HepG2 (cell line): Measurements from ENCODE around the gene SLC4A9. TPM values are rescaled to one million over a fixed set of nuclear protein-coding genes. Genes with fewer than 3 reads are reported as not detected.

ENCODE experiments used
- AHR ChIP-seq: IDR thresholded peaks from 2 replicates; pipeline ENCODE4 v1.6.1; 2018; ENCODE audit warnings: missing genetic modification reagents, missing compliant biosample characterization
- CCAR2 ChIP-seq: fragments of 200-400 bp; formaldehyde crosslinking; optimal IDR thresholded peaks from 2 replicates; pipeline ENCODE3; 2018; ENCODE audit warnings: low read depth, mild to moderate bottlenecking, low read length, moderate library complexity
- GABPA ChIP-seq, 2 experiments: IDR thresholded peaks; 2 replicates each; pipeline ENCODE4 v1.6.1; 2011 to 2016; ENCODE audit warnings: low read depth in 2 of 2, low read length in 1 of 2, missing biosample characterization in 1 of 2, missing genetic modification characterization in 1 of 2
- GTF3A ChIP-seq: sonication (generic); formaldehyde crosslinking; conservative IDR thresholded peaks from 2 replicates; pipeline ENCODE4 v1.4.0; 2020; ENCODE audit warnings: mild to moderate bottlenecking, missing genetic modification reagents
- HOXA9 ChIP-seq: sonication (generic); formaldehyde crosslinking; IDR thresholded peaks from 2 replicates; pipeline ENCODE4 v1.8.1; 2022; ENCODE audit warnings: missing genetic modification reagents, mild to moderate bottlenecking, moderate library complexity, borderline replicate concordance
- IRF2 ChIP-seq: IDR thresholded peaks from 2 replicates; pipeline ENCODE4 v1.6.1; 2018; ENCODE audit warnings: missing genetic modification reagents, missing compliant biosample characterization
- KMT2A ChIP-seq: sonication (generic); formaldehyde crosslinking; IDR thresholded peaks from 2 replicates; pipeline ENCODE4 v1.4.0; 2020; ENCODE audit warnings: missing genetic modification reagents
- RCOR2 ChIP-seq: IDR thresholded peaks from 2 replicates; pipeline ENCODE4 v1.6.1; 2016; ENCODE audit warnings: missing biosample characterization, missing genetic modification reagents
- REPIN1 ChIP-seq: sonication (generic); formaldehyde crosslinking; IDR thresholded peaks from 2 replicates; pipeline ENCODE4 v1.8.0; 2022; ENCODE audit warnings: missing genetic modification reagents, low read depth, mild to moderate bottlenecking, borderline replicate concordance
- SIX1 ChIP-seq: sonication (generic); formaldehyde crosslinking; IDR thresholded peaks from 2 replicates; pipeline ENCODE4 v1.4.0; 2020; ENCODE audit warnings: missing genetic modification reagents, borderline replicate concordance
- TCF7L2 ChIP-seq: IDR thresholded peaks from 2 replicates; pipeline ENCODE4 v1.6.1; 2011; ENCODE audit warnings: mild to moderate bottlenecking, low read depth, low read length, moderate library complexity
- ZNF205 ChIP-seq: IDR thresholded peaks from 2 replicates; pipeline ENCODE4 v1.6.1; 2018; ENCODE audit warnings: missing biosample characterization, missing genetic modification reagents
- ZNF234 ChIP-seq: sonication (generic); formaldehyde crosslinking; conservative IDR thresholded peaks from 2 replicates; pipeline ENCODE4 v1.5.1; 2020; ENCODE audit warnings: mild to moderate bottlenecking, missing genetic modification reagents
- ZNF24 ChIP-seq: fragments of 450-650 bp; IDR thresholded peaks from 2 replicates; pipeline ENCODE4 v1.6.1; 2017; ENCODE audit warnings: antibody characterized with exemption, mild to moderate bottlenecking
- ZNF558 ChIP-seq: sonication (generic); formaldehyde crosslinking; IDR thresholded peaks from 2 replicates; pipeline ENCODE4 v1.9.0; 2022; ENCODE audit warnings: mild to moderate bottlenecking, missing genetic modification reagents, borderline replicate concordance
- ZNF674 ChIP-seq: sonication (generic); formaldehyde crosslinking; IDR thresholded peaks from 2 replicates; pipeline ENCODE4 v1.5.0; 2020; ENCODE audit warnings: low read depth, mild to moderate bottlenecking, missing genetic modification reagents
- ZNF772 ChIP-seq: sonication (generic); formaldehyde crosslinking; IDR thresholded peaks from 2 replicates; pipeline ENCODE4 v1.5.0; 2020; ENCODE audit warnings: mild to moderate bottlenecking, missing genetic modification reagents
- ZNF776 ChIP-seq: sonication (generic); formaldehyde crosslinking; IDR thresholded peaks from 2 replicates; pipeline ENCODE4 v1.4.0; 2020; ENCODE audit warnings: mild to moderate bottlenecking, missing genetic modification reagents
- polyA plus RNA-seq, 8 experiments: library from polyadenylated mRNA; depleted of rRNA in 3 of 8; stranded (reverse) in 7 of 8; unstranded in 1 of 8; fragments of >200 nt; fragmentation: Illumina TruSeq in 4 of 8; extraction: Trizol in 4 of 8; gene quantifications; 2 replicates each; pipeline versions ENCODE4 v1.2.1 to v1.2.3, GENCODE V29; 2011 to 2016; ENCODE audit warnings: low read depth in 4 of 8, missing spikeins in 1 of 8, mixed read lengths in 1 of 8; ENCODE audit not compliant: insufficient read depth in 1 of 8
- total RNA-seq, 5 experiments: library from RNA; depleted of rRNA; stranded (reverse); fragments of >200 nt; fragmentation: Illumina TruSeq; extraction: Trizol; gene quantifications; 2 replicates each; pipeline ENCODE4 v1.2.3, GENCODE V29; 2016; ENCODE audit warnings: low read depth in 1 of 5
- TF ChIP-seq, protein P1 (sequence below): sonication (generic); formaldehyde crosslinking; IDR thresholded peaks from 2 replicates; pipeline ENCODE4 v1.5.1; 2020; ENCODE audit warnings: missing genetic modification reagents, mild to moderate bottlenecking, borderline replicate concordance
- TF ChIP-seq, protein P2 (sequence below): sonication (generic); formaldehyde crosslinking; IDR thresholded peaks from 2 replicates; pipeline ENCODE4 v1.8.0; 2022; ENCODE audit warnings: mild to moderate bottlenecking, missing genetic modification reagents, moderate library complexity
- TF ChIP-seq, protein P3 (sequence below): IDR thresholded peaks from 2 replicates; pipeline ENCODE4 v1.6.1; 2016
- TF ChIP-seq, protein P4 (sequence below): sonication (generic); formaldehyde crosslinking; IDR thresholded peaks from 2 replicates; pipeline ENCODE4 v1.5.0; 2020; ENCODE audit warnings: missing genetic modification reagents
- TF ChIP-seq, protein P5 (sequence below): sonication (generic); formaldehyde crosslinking; IDR thresholded peaks from 2 replicates; pipeline ENCODE4 v1.4.0; 2020; ENCODE audit warnings: mild to moderate bottlenecking, low read depth, missing genetic modification reagents

The SLC4A9 gene
- total and polyA plus RNA-seq, 2 of the 13 experiments (the other 11 are each of a cell fraction or from before 2014, with no cell fraction given): not detected

DNA sequence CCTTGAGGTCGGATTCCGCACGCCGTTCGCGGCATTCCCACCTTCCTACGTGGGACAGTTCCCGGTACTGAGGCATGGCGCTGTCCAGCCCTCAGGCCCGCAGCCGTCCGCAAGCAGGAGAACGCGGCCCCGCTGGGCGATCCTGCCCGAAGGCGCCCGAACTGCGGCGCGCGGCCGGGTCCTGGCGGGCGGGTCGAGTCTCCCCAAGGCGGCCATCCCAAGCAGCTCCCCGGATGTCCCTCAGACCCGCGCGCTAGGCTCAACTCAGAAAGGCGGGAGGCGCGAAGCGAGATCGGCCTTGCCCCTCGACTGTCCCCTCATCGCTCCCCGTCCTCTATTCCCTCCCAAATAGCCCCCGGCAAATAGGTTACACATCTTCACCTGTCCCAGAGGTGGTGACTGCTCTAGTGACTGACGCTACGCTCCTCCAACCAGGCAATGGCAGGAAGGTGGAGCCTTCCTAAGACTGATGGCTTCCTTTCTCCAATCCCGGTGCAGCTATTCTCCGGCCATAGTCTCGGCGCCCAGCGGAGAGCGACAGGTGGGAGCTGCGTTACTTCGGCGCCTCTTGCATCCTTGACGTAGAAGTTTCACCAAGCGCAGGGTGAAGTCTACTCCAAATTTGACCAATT, 40.9 kb downstream of the SLC4A9 start (continued):
- TF ChIP-seq, protein P1, sequence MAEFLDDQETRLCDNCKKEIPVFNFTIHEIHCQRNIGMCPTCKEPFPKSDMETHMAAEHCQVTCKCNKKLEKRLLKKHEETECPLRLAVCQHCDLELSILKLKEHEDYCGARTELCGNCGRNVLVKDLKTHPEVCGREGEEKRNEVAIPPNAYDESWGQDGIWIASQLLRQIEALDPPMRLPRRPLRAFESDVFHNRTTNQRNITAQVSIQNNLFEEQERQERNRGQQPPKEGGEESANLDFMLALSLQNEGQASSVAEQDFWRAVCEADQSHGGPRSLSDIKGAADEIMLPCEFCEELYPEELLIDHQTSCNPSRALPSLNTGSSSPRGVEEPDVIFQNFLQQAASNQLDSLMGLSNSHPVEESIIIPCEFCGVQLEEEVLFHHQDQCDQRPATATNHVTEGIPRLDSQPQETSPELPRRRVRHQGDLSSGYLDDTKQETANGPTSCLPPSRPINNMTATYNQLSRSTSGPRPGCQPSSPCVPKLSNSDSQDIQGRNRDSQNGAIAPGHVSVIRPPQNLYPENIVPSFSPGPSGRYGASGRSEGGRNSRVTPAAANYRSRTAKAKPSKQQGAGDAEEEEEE (CRISPR knock-in tag): no peak
- TF ChIP-seq HOXA9 (0 out of 2 replicates have a peak, but pooled peaks have one; percentile 20), GABPA (IDR thresholded peaks at IDR 0.05; ENCODE audit: low read depth, low read length) (no peak), GABPA (CRISPR knock-in tag; IDR thresholded peaks at IDR 0.05; ENCODE audit: low read depth) (no peak), RCOR2 (CRISPR knock-in tag) (0 out of 2 replicates have a peak, but pooled peaks have one; percentile 28), AHR (CRISPR knock-in tag) (peak; percentile 85; the same call in 1 of the 2 replicates), ZNF776 (CRISPR knock-in tag) (peak; percentile 85), ZNF205 (CRISPR knock-in tag) (peak; percentile 39; the same call in 1 of the 2 replicates), CCAR2 (peak; percentile 27), ZNF24 (no peak), ZNF674 (no peak), IRF2 (CRISPR knock-in tag) (peak; percentile 29; the same call in 1 of the 2 replicates), SIX1 (CRISPR knock-in tag) (no peak), ZNF234 (0 out of 2 replicates have a peak, but pooled peaks have one; percentile 26), TCF7L2 (no peak), ZNF558 (peak; percentile 86; the same call in 1 of the 2 replicates), GTF3A (CRISPR knock-in tag) (no peak), KMT2A (CRISPR knock-in tag) (peak; percentile 97), ZNF772 (CRISPR knock-in tag) (no peak; the same call in none of the 2 replicates), REPIN1 (CRISPR knock-in tag) (peak; percentile 20; the same call in 1 of the 2 replicates)
- TF ChIP-seq, protein P2, sequence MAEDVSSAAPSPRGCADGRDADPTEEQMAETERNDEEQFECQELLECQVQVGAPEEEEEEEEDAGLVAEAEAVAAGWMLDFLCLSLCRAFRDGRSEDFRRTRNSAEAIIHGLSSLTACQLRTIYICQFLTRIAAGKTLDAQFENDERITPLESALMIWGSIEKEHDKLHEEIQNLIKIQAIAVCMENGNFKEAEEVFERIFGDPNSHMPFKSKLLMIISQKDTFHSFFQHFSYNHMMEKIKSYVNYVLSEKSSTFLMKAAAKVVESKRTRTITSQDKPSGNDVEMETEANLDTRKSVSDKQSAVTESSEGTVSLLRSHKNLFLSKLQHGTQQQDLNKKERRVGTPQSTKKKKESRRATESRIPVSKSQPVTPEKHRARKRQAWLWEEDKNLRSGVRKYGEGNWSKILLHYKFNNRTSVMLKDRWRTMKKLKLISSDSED (CRISPR knock-in tag): 0 out of 2 replicates have a peak, but pooled peaks have one; percentile 74
- TF ChIP-seq, protein P3, sequence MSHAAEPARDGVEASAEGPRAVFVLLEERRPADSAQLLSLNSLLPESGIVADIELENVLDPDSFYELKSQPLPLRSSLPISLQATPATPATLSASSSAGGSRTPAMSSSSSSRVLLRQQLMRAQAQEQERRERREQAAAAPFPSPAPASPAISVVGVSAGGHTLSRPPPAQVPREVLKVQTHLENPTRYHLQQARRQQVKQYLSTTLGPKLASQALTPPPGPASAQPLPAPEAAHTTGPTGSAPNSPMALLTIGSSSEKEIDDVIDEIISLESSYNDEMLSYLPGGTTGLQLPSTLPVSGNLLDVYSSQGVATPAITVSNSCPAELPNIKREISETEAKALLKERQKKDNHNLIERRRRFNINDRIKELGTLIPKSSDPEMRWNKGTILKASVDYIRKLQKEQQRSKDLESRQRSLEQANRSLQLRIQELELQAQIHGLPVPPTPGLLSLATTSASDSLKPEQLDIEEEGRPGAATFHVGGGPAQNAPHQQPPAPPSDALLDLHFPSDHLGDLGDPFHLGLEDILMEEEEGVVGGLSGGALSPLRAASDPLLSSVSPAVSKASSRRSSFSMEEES (CRISPR knock-in tag): peak; percentile 74; the same call in 1 of the 2 replicates
- TF ChIP-seq, protein P4, sequence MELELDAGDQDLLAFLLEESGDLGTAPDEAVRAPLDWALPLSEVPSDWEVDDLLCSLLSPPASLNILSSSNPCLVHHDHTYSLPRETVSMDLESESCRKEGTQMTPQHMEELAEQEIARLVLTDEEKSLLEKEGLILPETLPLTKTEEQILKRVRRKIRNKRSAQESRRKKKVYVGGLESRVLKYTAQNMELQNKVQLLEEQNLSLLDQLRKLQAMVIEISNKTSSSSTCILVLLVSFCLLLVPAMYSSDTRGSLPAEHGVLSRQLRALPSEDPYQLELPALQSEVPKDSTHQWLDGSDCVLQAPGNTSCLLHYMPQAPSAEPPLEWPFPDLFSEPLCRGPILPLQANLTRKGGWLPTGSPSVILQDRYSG (CRISPR knock-in tag): no peak; the same call in 1 of the 2 replicates
- TF ChIP-seq, protein P5, sequence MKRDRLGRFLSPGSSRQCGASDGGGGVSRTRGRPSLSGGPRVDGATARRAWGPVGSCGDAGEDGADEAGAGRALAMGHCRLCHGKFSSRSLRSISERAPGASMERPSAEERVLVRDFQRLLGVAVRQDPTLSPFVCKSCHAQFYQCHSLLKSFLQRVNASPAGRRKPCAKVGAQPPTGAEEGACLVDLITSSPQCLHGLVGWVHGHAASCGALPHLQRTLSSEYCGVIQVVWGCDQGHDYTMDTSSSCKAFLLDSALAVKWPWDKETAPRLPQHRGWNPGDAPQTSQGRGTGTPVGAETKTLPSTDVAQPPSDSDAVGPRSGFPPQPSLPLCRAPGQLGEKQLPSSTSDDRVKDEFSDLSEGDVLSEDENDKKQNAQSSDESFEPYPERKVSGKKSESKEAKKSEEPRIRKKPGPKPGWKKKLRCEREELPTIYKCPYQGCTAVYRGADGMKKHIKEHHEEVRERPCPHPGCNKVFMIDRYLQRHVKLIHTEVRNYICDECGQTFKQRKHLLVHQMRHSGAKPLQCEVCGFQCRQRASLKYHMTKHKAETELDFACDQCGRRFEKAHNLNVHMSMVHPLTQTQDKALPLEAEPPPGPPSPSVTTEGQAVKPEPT (CRISPR knock-in tag): no peak
